ENCODE results near the gene CD83. TPM values are rescaled to one million over a fixed set of nuclear protein-coding genes. Genes with fewer than 3 reads are reported as not detected.

Gene CD83
- total RNA-seq, 6 experiments from 2014 or later: 0.79 to 1.9 (median 1.1) TPM

GRCh38 chr6:14135893-14136539 lies 18.4 kb downstream of the CD83 start:
- Mint-ChIP-seq H3K27ac (no peak overlapping the region), H3K36me3 (ENCODE audit: low read depth) (no peaks in the 10 kb centered on the region), H3K9me3 (no peaks in the 10 kb centered on the region), H3K27me3 (ENCODE audit: insufficient read depth) (peaks cover 6% of the 10 kb centered on the region), H3K4me3 (no peak overlapping the region), H3K4me1 (ENCODE audit: low read depth) (no peaks in the 10 kb centered on the region)
- TF ChIP-seq CTCF (IDR thresholded peaks at IDR 0.05): no peak
- no peak for DNase-seq

GRCh38 chr6:14138701-14139215 lies 21.2 kb downstream of the CD83 start:
- H3K4me3 Mint-ChIP-seq: no peak overlapping the region
- no peak for DNase-seq
- no peak overlapping the region for H3K27ac Mint-ChIP-seq

GRCh38 chr6:14141351-14142062 lies 23.9 kb downstream of the CD83 start:
- no peak for TF ChIP-seq CTCF (IDR thresholded peaks at IDR 0.05)
- no peak overlapping the region for H3K27ac Mint-ChIP-seq

More at GRCh38 chr6:14138701-14139215, 21.2 kb downstream of the CD83 start:
- Mint-ChIP-seq H3K27me3 (ENCODE audit: insufficient read depth) (peaks cover 3% of the 10 kb centered on the region), H3K36me3 (ENCODE audit: low read depth) (no peaks in the 10 kb centered on the region), H3K9me3 (no peaks in the 10 kb centered on the region), H3K4me1 (ENCODE audit: low read depth) (no peaks in the 10 kb centered on the region)
- no peak for TF ChIP-seq CTCF (IDR thresholded peaks at IDR 0.05)

GRCh38 chr6:14142063-14142450 lies 24.5 kb downstream of the CD83 start:
- H3K4me3 Mint-ChIP-seq: no peak overlapping the region

More at GRCh38 chr6:14141351-14142062, 23.9 kb downstream of the CD83 start:
- Mint-ChIP-seq H3K36me3 (ENCODE audit: low read depth) (no peaks in the 10 kb centered on the region), H3K4me1 (ENCODE audit: low read depth) (no peaks in the 10 kb centered on the region), H3K9me3 (no peaks in the 10 kb centered on the region), H3K27me3 (ENCODE audit: insufficient read depth) (peaks cover 8% of the 10 kb centered on the region), H3K4me3 (no peak overlapping the region)
- DNase-seq: no peak

More at GRCh38 chr6:14142063-14142450, 24.5 kb downstream of the CD83 start:
- no peak for DNase-seq
- Mint-ChIP-seq H3K27me3 (ENCODE audit: insufficient read depth) (peaks cover 10% of the 10 kb centered on the region), H3K9me3 (no peaks in the 10 kb centered on the region), H3K27ac (no peak overlapping the region), H3K36me3 (ENCODE audit: low read depth) (no peaks in the 10 kb centered on the region), H3K4me1 (ENCODE audit: low read depth) (no peaks in the 10 kb centered on the region)
- no peak for TF ChIP-seq CTCF (IDR thresholded peaks at IDR 0.05)
